Activated T-cell treated with anti-CD3 and anti-CD28 coated beads, Interleukin-2, amount 50 U/mL, for 48 hours (primary cell): ENCODE results near the gene MSRB1.

ENCODE experiments used
- DNase-seq, 2 experiments: peaks; one replicate each; pipeline ENCODE4 v3.0.0-alpha.2; 2020

MSRB1 gene

GRCh38 chr16:1942810-1943726 lies at the start of gene MSRB1:
TSS of gene MSRB1 (minus strand) at chr16:1943199. CDS start at chr16:1943156, 43 bp downstream.
- DNase-seq, result peak; percentile 100

- peak; percentile 98 to 99 for DNase-seq
Observed at GRCh38 chr16:1991948-1992703, 49.1 kb upstream of the MSRB1 start.

GRCh38 chr16:1991588-1991947 lies 48.6 kb upstream of the MSRB1 start:
- no peak for DNase-seq

GRCh38 chr16:1991135-1991551 lies 48.1 kb upstream of the MSRB1 start:
- DNase-seq, result peak; percentile 64 to 66

GRCh38 chr16:1990351-1991134 lies 47.5 kb upstream of the MSRB1 start:
- peak; percentile 48 to 63 for DNase-seq

- no peak for DNase-seq
Observed at GRCh38 chr16:1990101-1990350, 47.0 kb upstream of the MSRB1 start.

GRCh38 chr16:1989209-1990100 lies 46.5 kb upstream of the MSRB1 start, which contains the start of gene SYNGR3:
TSS of gene SYNGR3 (plus strand) at chr16:1989970. CDS start at chr16:1990103, 133 bp downstream.
- no peak for DNase-seq

GRCh38 chr16:1987198-1987597 lies 44.2 kb upstream of the MSRB1 start:
- DNase-seq, result no peak

- DNase-seq, result no peak
Observed at GRCh38 chr16:1985466-1986150, 42.6 kb upstream of the MSRB1 start.

GRCh38 chr16:1984347-1985225 lies 41.6 kb upstream of the MSRB1 start:
- DNase-seq, result peak in 1 of 2 experiments; percentile 38

- peak; percentile 83 to 89 for DNase-seq
Observed at GRCh38 chr16:1983544-1984346, 40.7 kb upstream of the MSRB1 start, which contains the start of gene GFER. TSS of gene GFER (plus strand) at chr16:1984193. CDS start at chr16:1984219, 26 bp downstream.

GRCh38 chr16:1982991-1983543 lies 40.1 kb upstream of the MSRB1 start:
- no peak for DNase-seq

- no peak for DNase-seq
Observed at GRCh38 chr16:1982013-1982433, 39.0 kb upstream of the MSRB1 start.

- peak in 1 of 2 experiments; percentile 33 for DNase-seq
Observed at GRCh38 chr16:1981398-1981836, 38.4 kb upstream of the MSRB1 start, which contains the start of gene NOXO1. TSS of gene NOXO1 (minus strand) at chr16:1981469. CDS start at chr16:1981179, 290 bp downstream.

- no peak for DNase-seq
Observed at GRCh38 chr16:1980770-1981087, 37.7 kb upstream of the MSRB1 start.

- DNase-seq, result peak in 1 of 2 experiments; percentile 47
Observed at GRCh38 chr16:1980030-1980769, 37.2 kb upstream of the MSRB1 start.

GRCh38 chr16:1979271-1980029 lies 36.5 kb upstream of the MSRB1 start:
- peak; percentile 60 to 69 for DNase-seq
